K562 (cell line): Measurements from ENCODE around the gene SLC34A3. TPM values are rescaled to one million over a fixed set of nuclear protein-coding genes. Genes with fewer than 3 reads are reported as not detected.

Source experiments
- CAMTA2 ChIP-seq: fragments of 250-450 bp; sonication (Bioruptor Pico); conservative IDR thresholded peaks from 2 replicates; pipeline ENCODE4 v1.5.1; 2022
- CREB1 ChIP-seq, 2 experiments: sonication (generic) in 1 of 2; formaldehyde crosslinking in 1 of 2; IDR thresholded peaks; 2 replicates each; pipeline versions ENCODE4 v1.6.1 to v1.8.0; 2012 to 2022; ENCODE audit warnings: inconsistent platforms in 1 of 2, mild to moderate bottlenecking in 1 of 2, missing genetic modification reagents in 1 of 2, moderate library complexity in 1 of 2
- E2F8 ChIP-seq: fragments of 450-650 bp; IDR thresholded peaks from 2 replicates; pipeline ENCODE4 v1.7.1; 2018; ENCODE audit warnings: mild to moderate bottlenecking, low read depth; ENCODE audit not compliant: partially characterized antibody
- MEIS2 ChIP-seq: fragments of 450-650 bp; IDR thresholded peaks from 2 replicates; pipeline ENCODE4 v1.6.1; 2014; ENCODE audit warnings: mild to moderate bottlenecking; ENCODE audit not compliant: partially characterized antibody
- NEUROD1 ChIP-seq: fragments of 150-350 bp; IDR thresholded peaks from 2 replicates; pipeline ENCODE4 v1.6.1; 2014; ENCODE audit warnings: borderline replicate concordance, low read length, low read depth; ENCODE audit not compliant: partially characterized antibody
- PHB2 ChIP-seq: fragments of 450-650 bp; IDR thresholded peaks from 2 replicates; pipeline ENCODE4 v1.6.1; 2017; ENCODE audit warnings: low read depth
- PML ChIP-seq: IDR thresholded peaks from 2 replicates; pipeline ENCODE4 v1.6.1; 2012; ENCODE audit warnings: low read length, inconsistent platforms
- RB1 ChIP-seq: fragments of 450-650 bp; IDR thresholded peaks from 2 replicates; pipeline ENCODE4 v1.6.1; 2017; ENCODE audit warnings: low read depth, mild to moderate bottlenecking
- SIN3B ChIP-seq: fragments of 450-650 bp; IDR thresholded peaks from 2 replicates; pipeline ENCODE4 v1.6.1; 2017; ENCODE audit warnings: low read depth, mild to moderate bottlenecking, moderate library complexity
- SMARCA5 ChIP-seq: fragments of 450-650 bp; IDR thresholded peaks from 2 replicates; pipeline ENCODE4 v1.6.1; 2016
- SP1 ChIP-seq: sonication (generic); formaldehyde crosslinking; IDR thresholded peaks from 2 replicates; pipeline ENCODE4 v1.8.1; 2022; ENCODE audit warnings: mild to moderate bottlenecking, missing genetic modification reagents
- SUPT5H ChIP-seq: fragments of 450-650 bp; IDR thresholded peaks from 2 replicates; pipeline ENCODE4 v1.6.1; 2016
- TBP ChIP-seq: optimal IDR thresholded peaks from 2 replicates; pipeline ENCODE3; 2011; ENCODE audit warnings: low read depth, low read length, improper control_type of control experiment
- ZNF12 ChIP-seq: sonication (generic); formaldehyde crosslinking; IDR thresholded peaks from 2 replicates; pipeline ENCODE4 v1.4.0; 2020; ENCODE audit warnings: mild to moderate bottlenecking, missing genetic modification reagents
- ZNF143 ChIP-seq: sonication (generic); formaldehyde crosslinking; IDR thresholded peaks from 2 replicates; pipeline ENCODE4 v1.9.0; 2022; ENCODE audit warnings: mild to moderate bottlenecking, missing genetic modification reagents
- ZNF239 ChIP-seq: fragments of 250-450 bp; sonication (Bioruptor Pico); IDR thresholded peaks from 2 replicates; pipeline ENCODE4 v1.4.0; 2020; ENCODE audit warnings: mild to moderate bottlenecking
- ZNF766 ChIP-seq: fragments of 200-800 bp; sonication (Bioruptor generic); conservative IDR thresholded peaks from 2 replicates; pipeline ENCODE4 v1.6.1; 2016; ENCODE audit warnings: missing genetic modification characterization, missing compliant biosample characterization
- polyA plus RNA-seq, 8 experiments: library from polyadenylated mRNA; depleted of rRNA in 4 of 8; stranded (reverse) in 5 of 8; unstranded in 3 of 8; fragments of >200 nt; fragmentation: Nextera tagmentation in 2 of 8; fragmentation: Illumina TruSeq in 1 of 8; extraction: Ambion mirVana in 2 of 8; extraction: Trizol in 1 of 8; gene quantifications; 2 replicates each; pipeline versions ENCODE4 v1.2.1 to v1.2.3, GENCODE V29; 2011 to 2014; ENCODE audit warnings: inconsistent platforms in 1 of 8, missing spikeins in 1 of 8
- total RNA-seq, 7 experiments: library from RNA; depleted of rRNA in 6 of 7; stranded (reverse); fragments of >200 nt in 6 of 7; fragmentation: Illumina TruSeq in 2 of 7; extraction: Trizol in 2 of 7; gene quantifications; 2 replicates each; pipeline versions ENCODE4 v1.2.1 to v1.2.3, GENCODE V29; 2011 to 2021; ENCODE audit warnings: low replicate concordance in 1 of 7
- TF ChIP-seq, protein P1 (sequence below): sonication (generic); formaldehyde crosslinking; IDR thresholded peaks from 2 replicates; pipeline ENCODE4 v1.9.0; 2022; ENCODE audit warnings: mild to moderate bottlenecking, missing genetic modification reagents
- TF ChIP-seq, protein P2 (sequence below): sonication (generic); formaldehyde crosslinking; IDR thresholded peaks from 2 replicates; pipeline ENCODE4 v1.8.0; 2022; ENCODE audit warnings: mild to moderate bottlenecking, missing genetic modification reagents
- TF ChIP-seq, protein P3 (sequence below): fragments of 450-650 bp; IDR thresholded peaks from 2 replicates; pipeline ENCODE4 v1.6.1; 2017; ENCODE audit warnings: antibody characterized with exemption, mild to moderate bottlenecking

The SLC34A3 gene
- total and polyA plus RNA-seq, 9 of the 15 experiments (the other 6 are each of a cell fraction or from before 2014, with no cell fraction given), result not detected

- TF ChIP-seq ZNF12 (CRISPR knock-in tag) (peak; percentile 57; the same call in 1 of the 2 replicates), MEIS2 (peak; percentile 52), RB1 (peak; percentile 99), NEUROD1 (peak; percentile 85), E2F8 (no peak), ZNF766 (CRISPR knock-in tag) (no peak), ZNF239 (CRISPR knock-in tag) (no peak), CREB1 (IDR thresholded peaks at IDR 0.05) (0 out of 2 replicates have a peak, but pooled peaks have one; percentile 34), CREB1 (CRISPR knock-in tag; IDR thresholded peaks at IDR 0.05) (no peak), SIN3B (peak; percentile 94), CAMTA2 (no peak), SUPT5H (peak; percentile 86), PML (peak; percentile 48; the same call in 1 of the 2 replicates), PHB2 (no peak), SMARCA5 (no peak), SP1 (peak; percentile 72), TBP (peak; percentile 80), ZNF143 (CRISPR knock-in tag) (no peak)
- TF ChIP-seq, protein P1, sequence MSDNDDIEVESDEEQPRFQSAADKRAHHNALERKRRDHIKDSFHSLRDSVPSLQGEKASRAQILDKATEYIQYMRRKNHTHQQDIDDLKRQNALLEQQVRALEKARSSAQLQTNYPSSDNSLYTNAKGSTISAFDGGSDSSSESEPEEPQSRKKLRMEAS (CRISPR knock-in tag), result peak; percentile 24; the same call in 1 of the 2 replicates
- TF ChIP-seq, protein P2, sequence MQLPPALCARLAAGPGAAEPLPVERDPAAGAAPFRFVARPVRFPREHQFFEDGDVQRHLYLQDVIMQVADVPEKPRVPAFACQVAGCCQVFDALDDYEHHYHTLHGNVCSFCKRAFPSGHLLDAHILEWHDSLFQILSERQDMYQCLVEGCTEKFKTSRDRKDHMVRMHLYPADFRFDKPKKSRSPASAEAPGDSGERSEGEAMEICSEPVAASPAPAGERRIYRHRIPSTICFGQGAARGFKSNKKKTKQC (CRISPR knock-in tag), result peak; percentile 45
- TF ChIP-seq, protein P3, sequence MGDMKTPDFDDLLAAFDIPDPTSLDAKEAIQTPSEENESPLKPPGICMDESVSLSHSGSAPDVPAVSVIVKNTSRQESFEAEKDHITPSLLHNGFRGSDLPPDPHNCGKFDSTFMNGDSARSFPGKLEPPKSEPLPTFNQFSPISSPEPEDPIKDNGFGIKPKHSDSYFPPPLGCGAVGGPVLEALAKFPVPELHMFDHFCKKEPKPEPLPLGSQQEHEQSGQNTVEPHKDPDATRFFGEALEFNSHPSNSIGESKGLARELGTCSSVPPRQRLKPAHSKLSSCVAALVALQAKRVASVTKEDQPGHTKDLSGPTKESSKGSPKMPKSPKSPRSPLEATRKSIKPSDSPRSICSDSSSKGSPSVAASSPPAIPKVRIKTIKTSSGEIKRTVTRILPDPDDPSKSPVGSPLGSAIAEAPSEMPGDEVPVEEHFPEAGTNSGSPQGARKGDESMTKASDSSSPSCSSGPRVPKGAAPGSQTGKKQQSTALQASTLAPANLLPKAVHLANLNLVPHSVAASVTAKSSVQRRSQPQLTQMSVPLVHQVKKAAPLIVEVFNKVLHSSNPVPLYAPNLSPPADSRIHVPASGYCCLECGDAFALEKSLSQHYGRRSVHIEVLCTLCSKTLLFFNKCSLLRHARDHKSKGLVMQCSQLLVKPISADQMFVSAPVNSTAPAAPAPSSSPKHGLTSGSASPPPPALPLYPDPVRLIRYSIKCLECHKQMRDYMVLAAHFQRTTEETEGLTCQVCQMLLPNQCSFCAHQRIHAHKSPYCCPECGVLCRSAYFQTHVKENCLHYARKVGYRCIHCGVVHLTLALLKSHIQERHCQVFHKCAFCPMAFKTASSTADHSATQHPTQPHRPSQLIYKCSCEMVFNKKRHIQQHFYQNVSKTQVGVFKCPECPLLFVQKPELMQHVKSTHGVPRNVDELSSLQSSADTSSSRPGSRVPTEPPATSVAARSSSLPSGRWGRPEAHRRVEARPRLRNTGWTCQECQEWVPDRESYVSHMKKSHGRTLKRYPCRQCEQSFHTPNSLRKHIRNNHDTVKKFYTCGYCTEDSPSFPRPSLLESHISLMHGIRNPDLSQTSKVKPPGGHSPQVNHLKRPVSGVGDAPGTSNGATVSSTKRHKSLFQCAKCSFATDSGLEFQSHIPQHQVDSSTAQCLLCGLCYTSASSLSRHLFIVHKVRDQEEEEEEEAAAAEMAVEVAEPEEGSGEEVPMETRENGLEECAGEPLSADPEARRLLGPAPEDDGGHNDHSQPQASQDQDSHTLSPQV, result 0 out of 2 replicates have a peak, but pooled peaks have one; percentile 52
Observed at GRCh38 chr9:137254624-137255447, 24.1 kb downstream of the SLC34A3 start, which contains the start of gene NELFB (continued).
